Midbrain (tissue), 1 donor: ENCODE data around the gene PPARG.

Experiments used
- DNase-seq: peaks from one replicate; lab custom pipeline; 2025; lab: John Stamatoyannopoulos, UW

Gene PPARG

DNA sequence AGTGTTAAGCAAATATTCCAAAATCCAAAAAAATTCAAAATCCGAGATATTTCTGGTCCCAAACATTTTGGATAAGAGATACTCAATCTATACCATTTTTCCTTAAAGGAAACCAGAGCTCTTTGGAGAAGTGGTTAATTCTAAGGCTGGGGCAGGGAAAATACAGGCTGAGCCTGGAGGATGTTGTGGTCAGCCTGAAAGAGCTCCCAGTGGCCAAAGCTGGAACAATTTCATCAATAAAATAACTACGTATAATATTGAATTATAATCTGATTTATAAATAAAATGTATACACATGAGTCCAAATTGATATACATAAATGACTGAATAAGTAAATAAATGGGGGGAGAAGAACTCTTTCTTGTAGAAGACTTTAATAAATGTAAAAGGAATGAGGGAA lies 24.6 kb downstream of the PPARG start:
- no peak for DNase-seq

DNA sequence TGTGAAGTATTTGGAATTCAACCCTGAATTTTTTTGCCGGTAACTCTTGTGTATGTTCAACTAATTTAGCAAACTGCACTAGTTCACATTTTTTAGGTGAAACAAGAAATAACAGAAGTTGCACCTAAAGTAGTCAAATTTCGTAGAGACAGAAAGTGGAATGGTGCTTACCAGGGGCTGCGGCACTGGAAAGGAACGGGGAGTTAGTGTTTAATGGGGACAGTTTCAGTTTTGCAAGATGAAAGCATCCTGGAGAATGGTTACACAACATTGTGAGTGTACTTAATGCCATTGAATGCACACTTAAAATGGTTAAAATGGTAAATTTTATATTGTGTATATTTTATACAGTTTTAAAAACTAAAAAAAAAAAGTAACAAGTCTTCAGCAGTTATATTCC lies 27.4 kb downstream of the PPARG start:
- no peak for DNase-seq

DNA sequence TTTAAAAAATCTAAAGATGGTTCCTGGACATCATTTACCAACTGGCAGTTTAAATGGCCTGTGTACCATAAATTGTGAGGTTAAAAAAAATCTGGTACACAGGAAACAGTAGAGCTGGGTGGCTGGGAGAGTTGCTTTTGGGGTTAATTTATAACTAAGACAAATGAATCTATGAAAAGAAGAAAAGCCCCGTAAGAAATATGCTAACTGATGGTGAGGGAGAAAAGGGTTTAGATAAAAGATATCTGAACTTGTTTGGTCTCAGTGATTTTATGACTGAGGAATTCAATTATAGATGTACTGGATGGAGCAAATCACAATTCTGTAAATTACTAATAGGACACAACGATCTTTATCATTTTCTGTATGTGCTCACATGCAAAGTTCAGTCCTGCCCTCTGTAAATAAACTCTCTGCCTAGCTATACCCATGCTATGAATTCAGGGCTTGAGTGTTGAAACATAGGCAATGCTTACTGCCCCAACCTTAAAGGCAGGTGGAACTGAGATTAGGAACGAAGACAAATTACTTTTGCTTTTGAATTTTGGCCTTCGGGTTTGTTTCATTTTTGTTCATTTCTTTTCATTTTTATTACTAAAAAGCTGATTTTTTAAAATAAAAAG lies 28.0 kb downstream of the PPARG start:
- DNase-seq = no peak

- no peak for DNase-seq
These were observed 29.0 kb downstream of the PPARG start for GRCh38 chr3:12317914-12318313.

GRCh38 chr3:12318758-12319621 lies 30.1 kb downstream of the PPARG start:
- DNase-seq = no peak

DNA sequence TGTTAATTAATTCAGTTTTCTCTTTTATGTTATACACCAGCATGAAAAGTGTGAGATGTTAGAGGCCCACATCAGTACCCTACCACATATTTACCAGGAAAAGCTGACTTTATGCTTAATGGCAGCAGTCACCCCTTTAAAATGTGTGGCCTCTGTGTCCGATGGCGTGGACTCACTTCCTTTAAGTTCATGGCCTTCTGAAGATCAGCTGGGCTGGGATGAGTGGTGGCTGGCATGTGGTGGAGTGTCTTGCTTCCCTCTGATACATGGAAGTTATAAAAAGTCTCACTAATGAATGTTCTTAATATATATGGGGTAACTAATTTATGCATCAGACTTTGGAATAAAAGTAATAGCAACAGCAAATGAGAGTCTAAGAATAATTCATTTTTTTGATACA lies 32.1 kb downstream of the PPARG start:
- DNase-seq = no peak

DNA sequence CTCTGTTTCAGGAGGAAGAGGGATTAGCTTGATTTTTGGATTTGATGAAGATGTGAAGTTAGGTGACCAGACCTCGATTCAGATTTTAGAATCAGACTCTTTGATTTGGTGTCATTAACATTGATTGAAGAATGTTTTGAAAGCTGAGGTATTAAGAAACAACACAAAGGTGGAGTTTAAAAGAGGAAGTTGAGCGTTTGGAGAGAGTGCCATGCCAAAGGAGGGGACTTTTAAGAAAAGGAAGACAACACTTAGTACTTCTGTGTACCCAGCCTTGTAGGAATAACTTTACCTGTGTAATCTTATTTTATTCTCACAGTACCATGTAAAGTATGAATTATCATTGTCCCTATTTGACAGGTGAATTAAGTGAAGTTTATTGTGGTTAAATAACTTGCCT lies 34.4 kb downstream of the PPARG start:
- DNase-seq = no peak

DNA sequence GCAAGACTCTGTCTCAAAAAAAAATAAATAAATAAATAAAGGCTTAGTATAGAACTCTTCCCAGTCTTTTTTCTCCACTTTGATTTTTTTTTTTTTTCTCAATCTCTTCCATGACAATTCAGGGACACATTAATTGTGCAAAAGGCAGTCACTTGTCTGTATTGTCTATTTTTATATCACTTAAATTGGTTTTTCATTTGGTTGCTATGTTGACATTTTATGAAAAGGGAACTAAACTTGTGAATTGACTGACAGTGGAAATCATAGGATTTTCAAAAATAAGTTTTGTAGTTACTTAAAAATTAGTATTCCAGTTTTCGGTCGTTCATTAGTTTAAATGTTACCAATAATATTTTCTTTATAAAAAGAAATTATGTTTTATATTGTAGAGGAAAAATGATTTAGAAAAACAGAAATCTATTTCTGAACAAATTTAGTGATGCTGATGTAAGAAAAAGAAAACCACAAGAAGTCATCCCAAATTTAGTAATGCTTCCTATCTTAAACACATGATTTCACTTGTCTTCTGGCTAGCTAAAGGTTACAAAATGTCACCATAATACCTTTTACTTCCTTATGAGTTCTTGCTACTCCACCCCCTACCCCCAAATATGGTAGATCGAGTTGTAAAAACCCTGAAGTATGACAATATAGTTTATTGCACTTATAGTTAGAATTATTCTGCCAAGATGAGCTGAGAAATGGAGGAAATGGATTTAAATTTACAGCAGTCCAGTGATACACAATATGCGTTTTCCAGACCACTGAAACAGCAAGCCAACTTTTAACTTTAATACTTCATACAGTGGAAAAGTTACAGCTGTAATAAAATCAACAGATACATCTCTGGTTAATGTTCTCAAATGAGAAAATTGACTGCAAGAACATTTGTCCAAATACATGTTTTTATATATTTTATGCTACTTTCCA lies 37.0 kb downstream of the PPARG start:
- DNase-seq = no peak

DNA sequence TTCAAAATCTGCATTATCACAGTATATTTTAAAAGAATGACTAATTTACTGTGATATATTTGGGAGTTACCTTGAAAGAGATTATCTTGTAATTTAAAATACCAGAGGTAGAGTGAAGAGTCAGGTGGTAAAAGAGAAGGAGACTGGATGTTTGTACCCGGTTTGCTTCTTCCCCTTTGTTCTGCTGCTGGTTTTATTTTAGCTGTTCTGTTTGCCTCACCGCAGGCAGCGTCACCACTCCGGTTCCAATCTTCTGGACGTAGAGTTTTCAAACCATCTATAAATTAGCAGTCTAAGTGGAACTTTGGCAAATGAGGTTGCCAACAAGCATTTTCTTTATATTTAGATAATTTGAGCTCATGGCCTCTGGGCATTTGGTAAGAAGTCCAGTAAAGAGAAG lies 38.2 kb downstream of the PPARG start:
- DNase-seq = no peak

GRCh38 chr3:12328132-12328836 lies 39.4 kb downstream of the PPARG start:
- DNase-seq = no peak

GRCh38 chr3:12328837-12329462 lies 40.1 kb downstream of the PPARG start:
- DNase-seq = no peak

- no peak for DNase-seq
These were observed 45.9 kb downstream of the PPARG start for GRCh38 chr3:12334786-12335185.

- no peak for DNase-seq
These were observed 46.6 kb downstream of the PPARG start for GRCh38 chr3:12335421-12335820.

DNA sequence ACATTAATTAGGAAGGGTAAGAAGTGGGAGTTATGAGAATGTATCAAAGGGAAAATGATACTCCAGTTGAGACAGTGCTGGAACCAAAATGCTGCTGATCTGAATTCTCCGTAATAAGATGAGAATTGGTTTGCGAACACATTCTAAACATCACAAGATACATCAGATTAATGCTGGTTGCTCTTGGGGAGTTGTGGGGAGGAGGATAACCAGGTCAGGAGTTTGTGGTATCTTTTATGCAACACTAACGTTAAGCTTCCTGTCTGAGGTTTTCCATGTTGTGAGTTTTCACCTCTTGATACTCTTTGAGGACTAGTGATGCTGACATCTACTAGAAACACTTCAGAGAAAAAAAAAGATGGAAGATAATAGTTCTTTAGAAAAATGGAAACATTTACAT lies 47.2 kb downstream of the PPARG start:
- no peak for DNase-seq

DNA sequence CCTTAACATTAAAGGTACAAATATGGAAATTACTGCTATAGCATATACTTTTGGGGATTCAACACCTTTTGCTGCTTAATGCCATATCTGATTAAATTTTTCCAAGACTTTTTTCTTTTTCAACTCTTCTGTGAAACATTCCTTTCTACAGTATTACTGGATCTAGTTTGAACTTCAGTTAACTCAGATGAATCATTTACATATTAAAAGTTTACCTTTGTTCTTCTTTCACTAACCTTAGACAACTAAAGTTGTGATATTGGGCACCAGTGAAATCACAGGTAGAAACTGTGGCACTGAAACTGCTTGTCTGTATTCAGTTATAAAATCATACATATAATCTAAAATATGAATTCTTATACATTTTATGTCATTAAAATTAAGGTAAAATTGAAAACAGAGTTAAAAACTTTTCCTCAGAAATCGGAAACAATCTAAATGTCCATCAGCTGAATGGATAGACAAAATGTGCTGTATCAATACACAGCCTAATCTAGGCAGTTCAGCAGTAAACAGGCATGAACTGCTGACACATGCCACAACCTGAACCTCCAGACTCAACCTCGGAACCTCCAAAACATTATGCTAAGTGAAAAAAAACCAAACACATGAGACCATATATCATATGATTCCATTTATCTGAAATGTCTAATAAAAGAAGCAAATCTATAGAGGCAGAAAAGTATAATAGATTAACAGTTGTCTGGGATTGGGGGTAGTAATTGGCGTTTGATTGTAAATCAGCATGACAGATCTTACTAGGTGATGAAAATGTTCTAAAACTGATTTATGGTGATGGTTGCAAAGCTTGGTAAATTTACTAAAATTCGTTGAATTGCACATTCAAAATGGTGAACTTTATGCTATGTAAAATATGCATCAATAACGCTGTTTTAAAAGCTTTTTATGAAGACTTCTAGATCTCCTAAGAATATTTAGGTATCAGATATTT lies 50.0 kb downstream of the PPARG start:
- no peak for DNase-seq

- DNase-seq = no peak
These were observed 51.0 kb downstream of the PPARG start for GRCh38 chr3:12339701-12340480.

GRCh38 chr3:12340506-12340905 lies 51.6 kb downstream of the PPARG start:
- no peak for DNase-seq

DNA sequence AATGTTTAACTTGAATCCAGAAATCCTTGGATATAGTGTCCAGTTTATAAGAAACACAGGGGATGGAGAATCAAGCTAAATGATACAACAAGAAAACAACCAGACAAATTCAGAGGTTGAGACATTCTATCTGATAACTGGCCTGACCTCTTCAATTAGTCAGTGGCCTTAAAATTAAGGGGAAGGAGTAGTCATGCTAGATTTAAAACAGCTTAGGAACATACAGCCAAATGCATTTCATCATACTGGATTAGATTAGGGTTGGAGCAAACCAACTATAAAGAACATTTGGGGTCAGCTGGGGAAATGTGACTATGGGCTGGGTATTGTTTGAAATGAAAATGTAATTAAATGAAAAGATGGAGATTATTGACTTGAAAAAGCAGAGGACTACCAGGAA lies 53.3 kb downstream of the PPARG start:
- no peak for DNase-seq

DNA sequence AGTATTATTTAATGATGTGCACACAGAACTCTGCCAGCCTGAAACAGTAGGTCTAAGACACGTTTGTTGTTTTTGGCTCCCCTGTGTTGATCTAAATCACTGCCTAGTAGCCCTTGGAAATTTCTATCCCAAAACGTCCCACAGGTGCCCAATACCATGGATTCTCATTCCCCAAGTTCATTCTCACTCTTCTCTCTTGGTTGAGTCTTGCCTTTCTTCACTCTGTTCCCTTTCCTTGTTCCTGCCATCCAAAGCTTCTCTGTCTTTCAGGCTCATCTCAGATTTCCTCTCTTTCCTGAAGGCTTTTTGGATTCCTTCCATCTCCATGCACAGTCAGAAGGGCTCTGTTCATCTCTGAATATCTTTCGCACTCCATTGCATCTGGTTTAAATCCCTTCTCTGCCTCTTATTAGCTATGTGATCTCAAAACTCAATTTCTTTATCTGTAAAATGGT lies 54.2 kb downstream of the PPARG start:
- DNase-seq = no peak
